GM19025 (cell line): ENCODE measurements around the gene NDOR1.
"Not testable (repeated sequence)": the region's sequence is repeated elsewhere in the genome, so short reads cannot be mapped to it uniquely, and the experiment has no call there.

Experiments
- ATAC-seq: cut with Tn5 transposase; IDR thresholded peaks from one replicate; pipeline ENCODE4 v1.9.1; 2021; ENCODE audit warnings: mild to moderate bottlenecking, low read depth, moderate library complexity; ENCODE audit not compliant: unreplicated experiment

NDOR1 gene

GRCh38 chr9:137254624-137255447 lies 49.3 kb downstream of the NDOR1 start, which contains the start of gene NELFB:
Gene NELFB, plus strand, starts transcription at chr9:137255327.
- peak; percentile 78 for ATAC-seq

- peak; percentile 22 for ATAC-seq
Observed at GRCh38 chr9:137255448-137256114, 50.1 kb downstream of the NDOR1 start.

DNA sequence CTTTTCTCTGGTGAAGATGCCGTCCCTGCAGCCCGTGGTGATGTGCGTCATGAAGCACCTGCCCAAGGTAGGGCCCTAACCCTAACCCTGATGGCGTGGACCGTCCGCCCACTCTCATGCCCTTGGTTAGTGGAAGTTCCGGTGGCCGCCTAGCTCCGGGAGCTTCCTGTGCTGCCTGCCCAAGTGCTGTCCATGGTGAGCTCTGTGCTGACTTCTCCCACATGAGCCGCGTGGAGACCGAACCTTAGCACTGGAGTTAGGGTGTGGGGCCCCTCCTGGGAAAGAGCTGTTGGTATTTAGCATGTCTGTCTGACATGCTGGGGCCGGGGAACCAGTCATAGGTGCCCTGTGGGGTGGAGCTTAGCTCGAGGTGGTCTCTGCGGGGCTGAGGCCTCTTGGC lies 50.9 kb downstream of the NDOR1 start:
- ATAC-seq = no peak

DNA sequence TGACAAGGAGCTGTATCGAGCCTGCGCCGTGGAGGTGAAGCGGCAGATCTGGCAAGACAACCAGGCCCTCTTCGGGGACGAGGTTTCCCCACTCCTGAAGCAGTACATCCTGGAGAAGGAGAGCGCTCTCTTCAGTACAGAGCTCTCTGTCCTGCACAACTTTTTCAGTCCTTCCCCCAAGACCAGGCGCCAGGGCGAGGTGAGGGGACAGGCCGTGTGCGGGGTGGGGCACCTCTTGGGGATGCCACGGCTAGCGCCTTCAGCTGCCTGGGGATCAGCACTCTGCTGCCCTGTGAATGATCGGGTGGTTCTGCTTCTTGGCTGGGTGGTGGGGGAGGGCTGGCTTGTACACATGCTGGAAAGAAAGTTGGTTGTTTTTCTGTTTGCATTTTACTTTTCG lies 51.4 kb downstream of the NDOR1 start:
- ATAC-seq = no peak

GRCh38 chr9:137262173-137262908 lies 56.8 kb downstream of the NDOR1 start:
- not testable (repeated sequence) for ATAC-seq

DNA sequence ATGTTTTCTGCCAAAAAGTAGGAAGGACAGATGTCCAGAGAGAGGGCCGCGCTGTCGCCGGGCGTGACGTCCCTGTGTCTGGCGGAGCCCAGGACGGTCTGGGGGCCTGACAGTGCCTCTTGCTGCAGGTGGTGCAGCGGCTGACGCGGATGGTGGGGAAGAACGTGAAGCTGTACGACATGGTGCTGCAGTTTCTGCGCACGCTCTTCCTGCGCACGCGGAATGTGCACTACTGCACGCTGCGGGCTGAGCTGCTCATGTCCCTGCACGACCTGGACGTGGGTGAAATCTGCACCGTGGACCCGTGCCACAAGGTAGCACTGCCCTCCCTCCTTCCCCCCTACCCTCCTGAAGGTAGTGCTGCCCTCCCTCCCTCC lies 57.4 kb downstream of the NDOR1 start:
- ATAC-seq = no peak

DNA sequence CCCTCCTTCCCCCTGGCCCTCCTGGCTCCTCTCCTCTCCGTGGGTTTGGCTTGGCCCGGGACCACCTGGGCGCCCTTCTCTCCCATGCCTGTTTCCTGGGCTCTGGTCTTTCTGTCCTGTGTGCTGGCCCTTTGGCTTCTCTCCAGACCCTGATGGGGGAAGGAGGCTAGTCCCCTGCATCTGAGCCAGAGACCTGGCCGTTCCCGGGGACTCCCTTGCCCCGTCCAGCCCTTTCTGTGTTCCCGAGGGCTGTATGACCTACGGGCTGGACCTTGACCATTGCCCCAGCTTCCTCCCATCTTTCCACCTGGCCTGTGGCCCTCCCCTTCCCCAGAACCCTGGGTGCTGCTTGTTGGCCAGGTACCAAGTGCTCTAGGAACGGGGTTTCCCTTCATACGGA lies 58.0 kb downstream of the NDOR1 start:
- ATAC-seq = no peak

DNA sequence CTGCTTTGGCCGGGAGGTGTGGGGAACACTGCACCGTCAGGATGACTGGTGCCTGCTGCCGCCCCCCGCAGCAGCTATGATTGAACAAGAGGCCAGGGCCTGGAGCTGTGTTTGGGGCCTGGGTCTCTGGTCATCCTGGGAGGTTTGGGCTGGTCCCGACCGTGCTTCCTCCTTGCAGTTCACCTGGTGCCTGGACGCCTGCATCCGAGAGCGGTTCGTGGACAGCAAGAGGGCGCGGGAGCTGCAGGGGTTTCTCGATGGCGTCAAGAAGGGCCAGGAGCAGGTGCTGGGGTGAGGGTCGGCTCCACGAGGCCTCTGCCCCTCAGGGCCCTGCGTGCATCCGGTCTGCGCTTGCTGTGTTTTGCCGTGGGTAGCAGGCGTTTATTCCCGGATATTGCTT lies 58.6 kb downstream of the NDOR1 start:
- ATAC-seq = no peak

GRCh38 chr9:137265496-137266161 lies 60.1 kb downstream of the NDOR1 start:
- no peak for ATAC-seq

DNA sequence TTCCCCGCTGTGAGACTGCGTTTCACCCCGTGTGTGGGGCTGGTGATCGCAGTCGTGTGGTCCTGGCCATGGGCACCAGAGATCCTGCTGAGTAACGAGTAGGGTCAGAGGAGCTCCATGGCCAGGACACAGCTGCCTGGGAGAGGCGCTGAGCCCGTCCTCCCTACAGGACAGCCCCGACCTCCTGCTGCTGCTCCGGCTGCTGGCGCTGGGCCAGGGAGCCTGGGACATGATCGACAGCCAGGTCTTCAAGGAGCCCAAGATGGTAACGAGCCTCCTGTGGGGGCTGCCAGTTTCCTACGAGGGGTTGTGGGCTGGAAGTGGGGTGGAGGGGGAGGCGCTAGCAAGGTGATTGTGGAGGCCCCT lies 60.6 kb downstream of the NDOR1 start:
- no peak for ATAC-seq
